Natural killer cell (primary cell): ENCODE data around the gene DNAL1. TPM values are rescaled to one million over a fixed set of nuclear protein-coding genes. Genes with fewer than 3 reads are reported as not detected.

Source experiments
- ATAC-seq, 3 donors: fragments of 150-1000 bp in 2 of 3; fragments of 200-7000 bp in 1 of 3; cut with Tn5 transposase; 1 replicate in 1 of 3; 2 replicates in 2 of 3; pipeline ENCODE4 v1.10.0; 2021; ENCODE audit warnings: mild to moderate bottlenecking in 2 of 3, moderate library complexity in 2 of 3
- DNase-seq, 2 donors: peaks; one replicate each; pipeline versions ENCODE4 v3.0.0 to v3.0.0-alpha.2; 2013 to 2021; ENCODE audit warnings: mixed read lengths in 1 of 2
- H3K27ac ChIP-seq: one replicate; pipeline ENCODE4 v1.5.1; 2013; ENCODE audit warnings: mild to moderate bottlenecking, low read length
- H3K27me3 ChIP-seq: one replicate; pipeline ENCODE4 v1.6.1; 2013; ENCODE audit warnings: low read length; ENCODE audit not compliant: control insufficient read depth, insufficient read depth
- H3K36me3 ChIP-seq: one replicate; pipeline ENCODE4 v1.6.1; 2013; ENCODE audit warnings: low read length; ENCODE audit not compliant: control insufficient read depth, insufficient read depth
- H3K4me1 ChIP-seq: one replicate; pipeline ENCODE4 v1.6.1; 2013; ENCODE audit warnings: low read length; ENCODE audit not compliant: control insufficient read depth, insufficient read depth
- H3K4me3 ChIP-seq: one replicate; pipeline ENCODE4 v1.5.1; 2013; ENCODE audit warnings: low read length
- H3K9me3 ChIP-seq: one replicate; pipeline ENCODE4 v1.6.1; 2013; ENCODE audit warnings: low read length; ENCODE audit not compliant: control insufficient read depth, insufficient read depth
- H3K27ac Mint-ChIP-seq, 2 donors: one replicate each; pipeline ENCODE4 v1.8.0; 2022; ENCODE audit warnings: mild to moderate bottlenecking in 2 of 2, mixed read lengths in 2 of 2, moderate library complexity in 1 of 2
- H3K27me3 Mint-ChIP-seq, 2 donors: one replicate each; pipeline ENCODE4 v1.8.0; 2022; ENCODE audit warnings: low read depth in 2 of 2, mixed read lengths in 2 of 2
- H3K36me3 Mint-ChIP-seq: one replicate; pipeline ENCODE4 v1.8.0; 2022; ENCODE audit warnings: mixed read lengths
- H3K4me1 Mint-ChIP-seq, 2 donors: one replicate each; pipeline ENCODE4 v1.8.0; 2022; ENCODE audit warnings: mixed read lengths in 2 of 2
- H3K4me3 Mint-ChIP-seq: one replicate; pipeline ENCODE4 v1.8.0; 2022; ENCODE audit warnings: mild to moderate bottlenecking, moderate library complexity, mixed read lengths
- H3K9me3 Mint-ChIP-seq, 2 donors: one replicate each; pipeline ENCODE4 v1.8.0; 2022; ENCODE audit warnings: mixed read lengths in 2 of 2
- WGBS: methylation state at CpG from one replicate; pipeline ENCODE4 v1.1.7; 2013; ENCODE audit warnings: missing lambda C conversion rate; ENCODE audit not compliant: insufficient coverage; 5-methylcytosine and 5-hydroxymethylcytosine counted together
- intact Hi-C: fragments of 100-400 bp; cut with micrococcal nuclease; formaldehyde crosslinking; loops from one replicate; pipeline ENCODE4 v1.14.2; 2022
- total RNA-seq, 4 donors: library from RNA; stranded (reverse); fragments of 120-200 nt in 1 of 4; gene quantifications; one replicate each; pipeline versions ENCODE4 v1.2.3 to v1.2.4, GENCODE V29; 2013 to 2022
- TF ChIP-seq, protein P1 (sequence below): fragments of 200-600 bp; IDR thresholded peaks from one replicate; pipeline ENCODE4 v1.8.0; 2022; ENCODE audit warnings: antibody characterized with exemption

Gene DNAL1
- total RNA-seq, 3 donors from 2014 or later (not counting 1 experiment from before 2014, with no cell fraction given) = 6.7 to 10.3 (median 10.1) TPM

DNA sequence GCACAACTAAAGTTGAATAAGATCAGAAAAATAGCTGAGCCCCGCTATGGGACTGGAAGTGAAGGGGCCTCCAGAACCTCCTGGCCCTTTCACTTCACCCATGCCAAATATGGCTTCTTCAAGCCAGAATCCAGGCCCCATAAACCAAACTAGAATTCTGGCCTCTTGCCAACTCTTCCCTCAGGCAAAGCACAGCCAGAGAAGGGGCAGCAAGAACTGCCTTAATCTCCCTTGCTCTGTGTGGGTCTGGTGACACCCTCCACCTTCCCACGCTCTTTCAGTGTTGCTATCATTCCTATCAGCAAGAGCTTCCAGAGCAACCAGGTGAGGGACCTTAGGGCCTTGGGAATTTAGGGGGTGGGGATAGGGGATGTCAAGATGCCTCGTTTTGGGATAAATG, 72.5 kb downstream of the DNAL1 start:
- Mint-ChIP-seq H3K27me3 (no peaks in the 10 kb centered on the region), H3K27ac (peak overlapping the region in 1 of 2 donors; percentile 43), H3K36me3 (peaks cover 7% of the 10 kb centered on the region), H3K4me1 (peaks cover 16 to 21% of the 10 kb centered on the region in 2 donors), H3K9me3 (no peaks in the 10 kb centered on the region), H3K4me3 (no peak overlapping the region)
- Histone ChIP-seq H3K9me3 (no peaks in the 10 kb centered on the region), H3K4me1 (peaks cover 19% of the 10 kb centered on the region), H3K36me3 (peaks cover 52% of the 10 kb centered on the region), H3K27me3 (no peaks in the 10 kb centered on the region), H3K27ac (no peak overlapping the region), H3K4me3 (no peak overlapping the region)
- ATAC-seq (no peak), DNase-seq (peak in 1 of 2 donors; percentile 18)
- TF ChIP-seq, protein P1, sequence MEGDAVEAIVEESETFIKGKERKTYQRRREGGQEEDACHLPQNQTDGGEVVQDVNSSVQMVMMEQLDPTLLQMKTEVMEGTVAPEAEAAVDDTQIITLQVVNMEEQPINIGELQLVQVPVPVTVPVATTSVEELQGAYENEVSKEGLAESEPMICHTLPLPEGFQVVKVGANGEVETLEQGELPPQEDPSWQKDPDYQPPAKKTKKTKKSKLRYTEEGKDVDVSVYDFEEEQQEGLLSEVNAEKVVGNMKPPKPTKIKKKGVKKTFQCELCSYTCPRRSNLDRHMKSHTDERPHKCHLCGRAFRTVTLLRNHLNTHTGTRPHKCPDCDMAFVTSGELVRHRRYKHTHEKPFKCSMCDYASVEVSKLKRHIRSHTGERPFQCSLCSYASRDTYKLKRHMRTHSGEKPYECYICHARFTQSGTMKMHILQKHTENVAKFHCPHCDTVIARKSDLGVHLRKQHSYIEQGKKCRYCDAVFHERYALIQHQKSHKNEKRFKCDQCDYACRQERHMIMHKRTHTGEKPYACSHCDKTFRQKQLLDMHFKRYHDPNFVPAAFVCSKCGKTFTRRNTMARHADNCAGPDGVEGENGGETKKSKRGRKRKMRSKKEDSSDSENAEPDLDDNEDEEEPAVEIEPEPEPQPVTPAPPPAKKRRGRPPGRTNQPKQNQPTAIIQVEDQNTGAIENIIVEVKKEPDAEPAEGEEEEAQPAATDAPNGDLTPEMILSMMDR = no peak
- WGBS = 98% methylated on average over 2 of the region's 3 CpGs
- intact Hi-C loops = no loop called here

DNA sequence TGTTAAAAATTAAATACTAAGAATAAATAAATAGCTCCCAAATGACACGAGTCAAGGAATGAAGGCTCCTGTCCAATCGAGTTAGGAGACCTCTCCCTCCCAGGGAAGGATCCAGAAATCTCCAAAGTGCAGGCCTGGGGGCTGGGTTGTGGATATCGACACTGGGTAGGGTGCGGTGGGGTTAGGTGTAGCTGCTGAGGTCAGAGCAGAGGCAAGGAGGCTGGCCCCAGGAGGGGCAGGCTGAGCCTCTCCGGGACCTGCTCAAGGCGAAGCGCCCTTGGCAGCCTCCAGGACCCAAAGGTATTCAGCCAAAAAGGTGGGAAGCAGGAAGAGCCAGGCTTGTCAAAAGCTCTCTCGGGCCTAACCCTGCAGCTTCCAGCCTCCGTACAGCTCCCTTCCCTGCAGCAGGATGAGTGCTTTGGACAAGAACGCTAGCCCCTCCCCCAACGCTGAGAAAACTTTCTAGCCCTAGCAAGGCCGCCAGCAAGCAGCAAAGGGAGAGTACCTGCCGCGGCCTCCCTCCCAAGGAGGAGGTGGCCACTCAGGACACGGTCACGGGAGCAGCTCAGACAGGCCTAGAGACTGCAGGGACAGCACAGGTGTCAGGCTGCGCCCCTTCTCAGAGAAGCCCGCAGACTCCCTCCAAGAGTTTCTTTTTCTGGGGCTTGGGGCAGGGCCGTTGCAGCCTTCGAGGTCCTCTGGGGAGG, 73.1 kb downstream of the DNAL1 start:
- Histone ChIP-seq H3K36me3 (peaks cover 58% of the 10 kb centered on the region), H3K4me1 (peaks cover 13% of the 10 kb centered on the region), H3K4me3 (no peak overlapping the region), H3K27ac (no peak overlapping the region), H3K9me3 (no peaks in the 10 kb centered on the region), H3K27me3 (no peaks in the 10 kb centered on the region)
- peaks cover 10% of the 10 kb centered on the region for H3K36me3 Mint-ChIP-seq
- no peak for ATAC-seq
- no peaks in the 10 kb centered on the region for H3K27me3 Mint-ChIP-seq
- H3K27ac Mint-ChIP-seq = peak overlapping the region in 1 of 2 donors; percentile 45
- TF ChIP-seq, protein P1 = no peak
- peak in 1 of 2 donors; percentile 10 for DNase-seq
- 96% methylated on average over 20 of the region's 20 CpGs for WGBS
- no peak overlapping the region for H3K4me3 Mint-ChIP-seq
- H3K9me3 Mint-ChIP-seq = no peaks in the 10 kb centered on the region
- peaks cover 10 to 15% of the 10 kb centered on the region in 2 donors for H3K4me1 Mint-ChIP-seq
- intact Hi-C loops = no loop called here

DNA sequence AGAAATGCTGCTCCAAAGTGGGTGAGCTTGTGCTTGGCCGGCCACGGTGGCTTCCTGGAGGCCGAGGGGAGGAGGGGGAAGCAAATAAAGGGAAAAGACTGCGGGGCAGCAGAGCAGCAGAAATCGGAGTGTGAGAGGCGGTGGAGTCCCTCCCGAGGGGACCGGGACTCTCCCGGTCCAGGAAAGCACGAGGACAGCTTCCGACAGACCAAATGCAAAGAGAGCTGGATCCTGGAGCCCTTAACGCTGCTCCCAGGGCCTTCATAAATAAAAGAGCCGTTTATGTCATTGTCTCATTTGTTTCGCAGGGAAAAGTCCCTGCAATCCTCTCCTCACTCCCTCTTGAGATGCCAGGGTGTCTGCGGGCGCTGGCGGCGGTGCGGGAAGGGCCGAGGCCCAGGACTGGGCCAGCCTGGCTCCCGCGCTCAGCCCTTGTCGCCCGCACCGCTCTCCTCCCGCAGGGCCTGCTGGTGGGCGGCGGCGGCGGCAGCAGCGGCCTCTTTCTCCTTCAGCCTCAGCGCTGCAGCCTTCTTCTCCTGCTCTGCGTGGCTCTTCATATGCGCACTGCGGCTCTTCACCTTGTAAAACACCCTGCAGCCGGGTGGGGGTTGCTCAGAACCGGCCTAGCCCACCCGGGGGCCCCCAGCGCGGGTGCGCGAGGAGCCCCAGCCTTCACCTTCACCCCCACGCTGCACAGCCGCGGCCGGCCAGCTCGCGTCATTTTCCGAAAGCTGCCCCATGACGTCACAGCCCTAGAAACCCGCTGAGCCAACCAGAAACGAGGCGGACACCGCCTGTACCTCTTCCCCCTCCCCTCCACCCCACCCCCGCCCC, 73.8 kb downstream of the DNAL1 start:
- H3K27ac ChIP-seq = no peak overlapping the region
- H3K27ac Mint-ChIP-seq = peak overlapping the region; percentile 41 to 45
- WGBS = 93% methylated on average over 53 of the region's 55 CpGs
- H3K36me3 ChIP-seq = peaks cover 64% of the 10 kb centered on the region
- no peak overlapping the region for H3K4me3 Mint-ChIP-seq
- peaks cover 5% of the 10 kb centered on the region for H3K4me1 ChIP-seq
- peaks cover 10% of the 10 kb centered on the region for H3K36me3 Mint-ChIP-seq
- H3K9me3 ChIP-seq = no peaks in the 10 kb centered on the region
- peak in 1 of 2 donors; percentile 3 for DNase-seq
- H3K4me1 Mint-ChIP-seq = peaks cover 3 to 7% of the 10 kb centered on the region in 2 donors
- H3K27me3 ChIP-seq = no peaks in the 10 kb centered on the region
- no peaks in the 10 kb centered on the region for H3K9me3 Mint-ChIP-seq
- intact Hi-C loops = no loop called here
- TF ChIP-seq, protein P1 = no peak
- H3K4me3 ChIP-seq = no peak overlapping the region
- no peak for ATAC-seq
- no peaks in the 10 kb centered on the region for H3K27me3 Mint-ChIP-seq
